Stimulated activated CD8-positive, alpha-beta memory T cell treated with anti-CD3 and anti-CD28 coated beads, Interleukin-15, amount 100 ng/mL, for 1 hour (primary cell): ENCODE results near the gene CPT1B.
"Not testable (repeated sequence)": the region's sequence is repeated elsewhere in the genome, so short reads cannot be mapped to it uniquely, and the experiment has no call there.

Experiments used
- DNase-seq: peaks from one replicate; pipeline ENCODE4 v3.0.0-alpha.2; 2020; ENCODE audit warnings: low read depth

Gene CPT1B

GRCh38 chr22:50527921-50528681, 50.1 kb downstream of the CPT1B start:
- no peak for DNase-seq

DNA sequence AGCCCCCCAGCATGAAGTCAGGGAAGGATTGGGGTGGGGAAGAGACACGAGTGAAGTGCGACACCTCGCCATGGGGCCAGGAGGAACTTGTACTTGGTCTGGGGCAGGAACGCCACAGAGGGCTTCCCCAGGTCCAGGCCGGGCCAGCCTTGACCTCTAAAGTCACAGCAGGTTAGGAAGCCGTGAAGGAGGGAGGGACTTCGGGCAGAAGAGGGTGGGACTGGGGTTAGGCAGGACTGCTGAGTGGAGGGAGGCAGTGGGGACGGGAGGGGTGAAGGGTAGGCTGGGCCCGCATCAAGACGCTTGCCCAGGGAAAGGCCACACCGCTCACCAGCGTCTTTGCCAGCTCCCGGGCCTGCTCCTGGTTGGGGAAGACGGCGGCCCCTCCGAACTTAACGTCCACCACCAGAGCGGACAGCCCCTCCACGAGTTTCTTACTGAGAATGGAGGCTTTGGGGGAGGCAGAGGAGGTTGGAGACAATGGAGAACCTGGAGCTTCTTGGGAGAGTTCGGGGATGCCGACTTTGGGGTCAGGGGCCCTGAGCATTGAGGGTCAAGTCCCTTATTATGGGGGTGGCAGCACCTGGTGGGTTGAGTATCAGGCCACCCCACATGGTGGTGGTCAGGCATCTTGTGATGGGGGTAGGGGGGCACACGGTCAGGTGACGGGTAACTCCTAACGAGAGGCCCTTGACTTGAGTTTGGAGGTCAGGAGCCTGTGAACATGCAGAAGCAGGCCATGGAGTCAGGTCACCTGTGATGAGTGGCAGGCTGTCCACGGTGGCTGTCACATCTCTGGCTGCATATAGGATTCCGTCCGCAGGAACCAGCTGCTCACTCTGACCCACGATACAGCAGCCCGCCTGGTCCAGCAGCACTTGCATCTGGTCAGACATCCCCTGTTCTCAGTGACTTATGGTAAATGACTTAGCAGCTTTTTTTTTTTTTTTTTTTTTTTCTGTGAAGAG, 51.1 kb downstream of the CPT1B start:
- no peak for DNase-seq

- peak; percentile 57 for DNase-seq
Observed at GRCh38 chr22:50526108-50526833, 52.0 kb downstream of the CPT1B start.

DNA sequence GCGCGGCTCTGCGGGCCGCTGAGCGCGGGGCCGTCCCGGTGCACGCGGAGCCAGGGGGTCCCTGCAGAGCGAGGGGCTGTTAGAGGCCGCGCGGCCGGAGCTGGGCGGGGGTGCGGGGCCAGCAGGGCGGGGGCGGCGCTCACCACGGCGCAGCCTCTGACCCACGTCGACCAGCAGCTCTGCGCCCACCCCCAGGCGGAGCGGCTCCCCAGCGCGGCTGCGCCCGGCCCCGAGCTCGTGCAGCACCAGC, 52.4 kb downstream of the CPT1B start:
- DNase-seq, result no peak

GRCh38 chr22:50525104-50525857, 52.9 kb downstream of the CPT1B start, which contains the start of gene SCO2:
TSS of gene SCO2 (minus strand) at chr22:50525598. CDS start at chr22:50524411, 1,187 bp downstream.
- DNase-seq, result peak; percentile 92

DNA sequence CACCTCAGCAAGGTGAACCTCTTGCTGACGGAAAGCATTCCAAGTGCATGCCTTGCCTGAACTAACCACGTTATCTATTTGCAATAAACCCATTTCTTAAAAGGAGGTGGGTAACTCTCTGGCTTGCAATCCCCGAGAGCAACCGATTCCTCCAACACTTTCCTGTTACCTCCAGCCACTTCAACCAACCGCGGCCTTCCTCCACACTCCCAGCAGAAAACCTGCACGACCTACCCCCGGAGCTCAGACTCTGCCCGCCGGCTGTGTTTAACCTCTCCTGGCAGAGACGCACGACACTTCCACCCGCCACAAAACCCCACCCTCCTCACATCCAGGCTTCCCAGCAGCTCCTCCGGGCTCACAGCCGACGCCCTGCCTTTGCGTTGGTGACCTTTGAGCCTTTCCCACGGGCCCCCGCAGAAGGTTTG, 53.5 kb downstream of the CPT1B start:
- no peak for DNase-seq

DNA sequence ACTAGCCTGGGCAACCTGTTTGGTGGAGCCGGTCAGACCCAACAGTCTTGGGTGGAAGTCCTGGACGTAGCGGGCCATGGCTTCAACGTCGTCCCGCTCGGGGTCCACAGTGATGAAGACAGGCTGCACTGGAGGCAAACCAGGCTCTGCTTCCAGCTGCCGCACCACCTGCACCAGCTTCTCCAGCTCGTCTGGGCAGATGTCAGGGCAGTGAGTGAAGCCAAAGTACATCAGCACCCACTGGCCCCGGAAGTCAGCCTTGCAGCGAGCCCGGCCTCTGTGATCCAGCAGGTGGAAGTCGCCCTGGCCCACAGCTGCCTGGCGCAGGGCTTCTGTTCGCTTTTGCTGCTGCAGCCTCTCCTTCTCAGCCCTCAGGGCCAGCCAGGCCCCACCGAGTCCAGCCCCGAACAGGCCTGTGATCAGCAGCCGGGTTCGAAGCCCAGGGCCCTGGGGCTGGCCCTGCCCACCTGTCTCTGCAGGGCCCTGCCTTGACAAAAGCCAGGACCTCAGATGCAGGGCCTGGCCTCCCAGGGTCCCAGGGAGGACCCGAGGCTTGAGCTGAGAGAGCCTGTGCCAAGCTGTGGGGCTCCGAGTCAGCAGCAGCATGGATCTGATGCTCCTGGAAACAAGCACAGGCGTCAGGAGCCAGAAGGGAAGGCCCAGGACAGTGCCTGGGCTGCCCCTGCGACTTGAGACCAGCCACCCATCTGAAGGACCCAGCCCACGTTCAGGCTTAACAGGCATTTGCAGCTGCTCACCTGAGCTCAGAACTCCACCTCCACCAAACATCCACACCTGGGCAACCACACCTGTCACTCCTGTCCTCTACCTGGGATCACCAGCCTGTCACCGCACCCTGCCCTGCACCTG, 54.2 kb downstream of the CPT1B start:
- DNase-seq, result no peak

- no peak for DNase-seq
Observed at GRCh38 chr22:50523458-50523805, 54.8 kb downstream of the CPT1B start.

DNA sequence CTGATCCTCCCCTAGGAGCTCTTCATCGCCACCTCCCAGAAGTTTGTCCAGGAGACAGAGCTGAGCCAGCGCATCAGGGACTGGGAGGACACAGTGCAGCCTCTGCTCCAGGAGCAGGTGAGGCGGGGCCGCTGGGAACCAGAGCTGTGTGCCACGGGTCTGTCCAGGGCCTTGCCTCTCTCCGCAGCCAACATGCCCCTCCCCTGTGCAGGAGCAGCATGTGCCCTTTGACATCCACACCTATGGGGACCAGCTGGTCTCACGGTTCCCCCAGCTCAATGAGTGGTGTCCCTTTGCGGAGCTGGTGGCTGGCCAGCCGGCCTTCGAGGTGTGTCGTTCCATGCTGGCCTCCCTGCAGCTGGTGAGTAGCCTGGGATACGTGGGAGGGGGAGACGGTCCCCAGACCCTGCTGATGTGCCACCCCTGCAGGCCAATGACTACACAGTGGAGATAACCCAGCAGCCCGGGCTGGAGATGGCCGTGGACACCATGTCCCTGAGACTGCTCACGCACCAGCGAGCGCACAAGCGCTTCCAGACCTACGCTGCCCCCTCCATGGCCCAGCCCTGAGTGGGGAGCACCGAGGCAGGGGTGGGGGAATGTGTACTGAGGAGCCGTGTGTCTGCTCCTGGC, 55.3 kb downstream of the CPT1B start:
- DNase-seq, result no peak

DNA sequence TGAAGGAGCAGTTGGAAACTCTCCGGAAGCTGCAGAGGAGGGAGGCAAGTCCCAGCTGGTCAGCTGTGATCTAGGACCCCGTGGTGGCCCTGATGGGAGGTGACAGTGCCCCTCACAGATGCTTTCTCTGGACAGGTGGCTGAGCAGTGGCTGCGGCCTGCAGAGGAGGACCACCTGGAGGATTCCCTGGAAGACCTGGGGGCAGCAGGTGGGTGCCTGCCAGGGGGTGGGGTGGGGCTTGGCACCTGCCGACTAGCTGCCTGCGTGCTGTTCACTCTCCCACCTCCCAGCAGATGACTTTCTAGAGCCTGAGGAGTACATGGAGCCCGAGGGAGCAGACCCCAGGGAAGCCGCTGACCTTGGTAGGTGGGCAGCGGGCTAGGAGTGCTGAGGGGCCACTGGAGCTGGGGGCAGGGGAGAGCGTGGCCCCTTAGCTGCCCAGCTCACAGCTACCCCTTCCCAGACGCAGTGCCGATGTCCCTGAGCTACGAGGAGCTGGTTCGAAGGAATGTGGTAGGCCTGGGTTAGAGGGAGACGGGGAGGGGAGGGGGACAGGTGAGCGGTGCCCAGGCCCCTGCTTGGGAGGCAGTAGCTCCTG, 55.9 kb downstream of the CPT1B start:
- no peak for DNase-seq

DNA sequence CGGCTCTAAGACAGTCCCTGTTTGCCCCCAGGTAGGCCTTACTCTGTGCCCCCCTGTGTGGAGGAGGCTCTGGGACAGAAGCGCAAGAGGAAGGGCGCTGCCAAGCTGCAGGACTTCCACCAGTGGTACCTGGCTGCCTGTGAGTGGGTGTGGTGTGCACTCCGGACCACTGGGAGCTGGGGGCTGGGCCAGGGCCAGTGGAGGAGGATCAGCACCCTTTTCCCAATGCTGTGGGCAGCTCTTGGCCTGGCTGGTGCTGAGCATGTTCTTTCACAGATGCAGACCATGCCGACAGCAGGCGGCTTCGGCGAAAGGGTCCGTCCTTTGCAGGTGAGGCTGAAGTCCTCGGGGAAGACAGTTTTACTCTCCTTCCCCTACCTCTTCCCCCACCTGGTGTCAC, 56.5 kb downstream of the CPT1B start:
- DNase-seq, result no peak

DNA sequence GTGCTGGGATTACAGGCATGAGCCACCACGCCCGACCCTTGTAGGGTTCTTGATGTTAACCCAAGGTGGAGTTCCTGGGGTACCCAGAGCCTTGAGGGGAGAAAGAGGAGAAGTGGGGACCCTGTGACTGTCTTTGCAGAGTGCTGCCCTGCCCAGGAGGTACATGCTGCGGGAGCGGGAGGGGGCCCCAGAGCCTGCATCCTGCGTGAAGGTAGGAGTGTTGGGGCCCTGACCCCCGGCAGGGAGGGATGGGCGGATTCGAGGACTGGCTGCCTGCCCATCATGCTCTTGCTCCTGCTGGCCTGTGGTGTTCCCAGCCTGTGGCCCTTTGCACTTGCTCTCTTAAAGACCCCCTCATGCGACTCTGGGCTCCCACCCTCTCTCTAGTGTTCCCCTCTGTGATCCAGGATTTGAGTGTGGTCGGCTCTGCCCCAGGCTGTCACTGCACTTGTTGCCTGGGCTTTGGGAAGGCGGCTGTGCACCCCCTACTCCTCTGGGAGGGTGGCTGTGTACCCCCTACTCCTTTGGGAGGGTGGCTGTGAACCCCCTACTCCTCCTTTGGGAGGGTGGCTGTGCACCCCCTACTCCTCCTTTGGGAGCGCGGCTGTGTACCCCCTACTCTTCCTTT, 57.3 kb downstream of the CPT1B start:
- DNase-seq, result no peak

DNA sequence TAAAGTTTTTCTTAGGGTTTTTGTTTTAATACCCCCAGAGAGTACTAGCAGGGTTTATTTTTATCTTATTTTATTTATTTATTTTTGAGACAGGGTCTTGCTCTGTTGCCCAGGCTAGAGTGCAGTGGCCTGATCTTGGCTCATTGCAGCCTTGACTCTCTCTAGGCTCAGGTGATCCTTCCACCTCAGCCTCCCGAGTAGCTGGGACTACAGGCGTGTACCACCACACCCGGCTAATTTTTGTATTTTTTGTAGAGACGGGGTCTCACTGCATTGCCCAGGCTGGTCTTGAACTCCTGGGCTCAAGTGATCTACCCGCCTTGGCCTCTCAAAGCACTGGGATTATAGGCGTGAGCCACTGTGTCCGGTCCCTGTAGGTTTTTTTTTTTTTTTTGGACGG, 58.0 kb downstream of the CPT1B start:
- DNase-seq, result not testable (repeated sequence)

DNA sequence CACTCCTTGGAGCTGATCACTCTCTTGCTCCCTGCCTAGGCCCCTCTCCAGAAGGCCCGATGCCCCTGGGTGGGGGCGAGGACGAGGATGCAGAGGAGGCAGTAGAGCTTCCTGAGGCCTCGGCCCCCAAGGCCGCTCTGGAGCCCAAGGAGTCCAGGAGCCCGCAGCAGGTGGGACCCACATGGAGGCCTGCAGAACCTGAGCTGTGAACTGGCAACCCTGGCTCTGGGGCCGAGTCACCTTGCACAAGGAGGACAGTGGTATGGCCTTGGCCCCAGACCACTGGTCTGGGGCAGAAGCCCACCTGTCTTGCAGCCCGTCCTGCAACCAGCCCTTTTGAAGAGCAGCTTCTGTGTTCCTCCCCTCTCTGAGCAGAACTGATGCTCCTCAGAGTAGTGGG, 59.1 kb downstream of the CPT1B start:
- no peak for DNase-seq
